C4-2B (cell line): ENCODE results near the gene CIRBP.

Experiments
- CTCF ChIP-seq: fragments of 450-650 bp; conservative IDR thresholded peaks from 2 replicates; pipeline ENCODE4 v1.5.1; 2017; ENCODE audit warnings: mild to moderate bottlenecking
- ZFX ChIP-seq: fragments of 450-650 bp; IDR thresholded peaks from 2 replicates; pipeline ENCODE4 v1.6.1; 2017

- TF ChIP-seq CTCF: no peak
- no peak for TF ChIP-seq ZFX
Observed at GRCh38 chr19:1221904-1222255, 47.3 kb upstream of the CIRBP start.
